HepG2 (cell line): ENCODE results near the gene PDP2. TPM values are rescaled to one million over a fixed set of nuclear protein-coding genes. Genes with fewer than 3 reads are reported as not detected.

Source experiments
- MBD4 ChIP-seq: IDR thresholded peaks from 2 replicates; pipeline ENCODE4 v1.6.1; 2012; ENCODE audit warnings: low read length, inconsistent platforms, borderline replicate concordance
- RFX3 ChIP-seq: IDR thresholded peaks from 2 replicates; pipeline ENCODE4 v1.6.1; 2016; ENCODE audit warnings: missing biosample characterization, missing genetic modification reagents
- ZBTB7B ChIP-seq: sonication (generic); formaldehyde crosslinking; IDR thresholded peaks from 2 replicates; pipeline ENCODE4 v1.4.0; 2020; ENCODE audit warnings: missing genetic modification reagents
- ZFP1 ChIP-seq: IDR thresholded peaks from 2 replicates; pipeline ENCODE4 v1.6.1; 2016
- polyA plus RNA-seq, 8 experiments: library from polyadenylated mRNA; depleted of rRNA in 3 of 8; stranded (reverse) in 7 of 8; unstranded in 1 of 8; fragments of >200 nt; fragmentation: Illumina TruSeq in 4 of 8; extraction: Trizol in 4 of 8; gene quantifications; 2 replicates each; pipeline versions ENCODE4 v1.2.1 to v1.2.3, GENCODE V29; 2011 to 2016; ENCODE audit warnings: low read depth in 4 of 8, missing spikeins in 1 of 8, mixed read lengths in 1 of 8; ENCODE audit not compliant: insufficient read depth in 1 of 8
- total RNA-seq, 5 experiments: library from RNA; depleted of rRNA; stranded (reverse); fragments of >200 nt; fragmentation: Illumina TruSeq; extraction: Trizol; gene quantifications; 2 replicates each; pipeline ENCODE4 v1.2.3, GENCODE V29; 2016; ENCODE audit warnings: low read depth in 1 of 5
- TF ChIP-seq, protein P1 (sequence below), 2 experiments: fragments of 450-650 bp in 1 of 2; sonication (generic) in 1 of 2; formaldehyde crosslinking in 1 of 2; IDR thresholded peaks; 2 replicates each; pipeline versions ENCODE4 v1.6.1 to v1.8.0; 2016 to 2022; ENCODE audit warnings: antibody characterized with exemption in 1 of 2, mild to moderate bottlenecking in 1 of 2, missing genetic modification reagents in 1 of 2
- TF ChIP-seq, protein P2 (sequence below), 2 experiments: sonication (generic) in 1 of 2; formaldehyde crosslinking in 1 of 2; IDR thresholded peaks; 2 replicates each; pipeline versions ENCODE4 v1.5.1 to v1.6.1; 2011 to 2020; ENCODE audit warnings: borderline replicate concordance in 1 of 2, low read depth in 1 of 2, low read length in 1 of 2, mild to moderate bottlenecking in 1 of 2, missing genetic modification reagents in 1 of 2, moderate library complexity in 1 of 2
- TF ChIP-seq, protein P3 (sequence below): sonication (generic); formaldehyde crosslinking; IDR thresholded peaks from 2 replicates; pipeline ENCODE4 v1.5.1; 2020; ENCODE audit warnings: mild to moderate bottlenecking, missing genetic modification reagents, borderline replicate concordance
- TF ChIP-seq, protein P4 (sequence below): sonication (generic); formaldehyde crosslinking; IDR thresholded peaks from 2 replicates; pipeline ENCODE4 v1.5.0; 2020; ENCODE audit warnings: missing genetic modification reagents

The PDP2 gene
- total and polyA plus RNA-seq, 2 of the 13 experiments (the other 11 are each of a cell fraction or from before 2014, with no cell fraction given): 12.8 to 15.8 TPM

DNA sequence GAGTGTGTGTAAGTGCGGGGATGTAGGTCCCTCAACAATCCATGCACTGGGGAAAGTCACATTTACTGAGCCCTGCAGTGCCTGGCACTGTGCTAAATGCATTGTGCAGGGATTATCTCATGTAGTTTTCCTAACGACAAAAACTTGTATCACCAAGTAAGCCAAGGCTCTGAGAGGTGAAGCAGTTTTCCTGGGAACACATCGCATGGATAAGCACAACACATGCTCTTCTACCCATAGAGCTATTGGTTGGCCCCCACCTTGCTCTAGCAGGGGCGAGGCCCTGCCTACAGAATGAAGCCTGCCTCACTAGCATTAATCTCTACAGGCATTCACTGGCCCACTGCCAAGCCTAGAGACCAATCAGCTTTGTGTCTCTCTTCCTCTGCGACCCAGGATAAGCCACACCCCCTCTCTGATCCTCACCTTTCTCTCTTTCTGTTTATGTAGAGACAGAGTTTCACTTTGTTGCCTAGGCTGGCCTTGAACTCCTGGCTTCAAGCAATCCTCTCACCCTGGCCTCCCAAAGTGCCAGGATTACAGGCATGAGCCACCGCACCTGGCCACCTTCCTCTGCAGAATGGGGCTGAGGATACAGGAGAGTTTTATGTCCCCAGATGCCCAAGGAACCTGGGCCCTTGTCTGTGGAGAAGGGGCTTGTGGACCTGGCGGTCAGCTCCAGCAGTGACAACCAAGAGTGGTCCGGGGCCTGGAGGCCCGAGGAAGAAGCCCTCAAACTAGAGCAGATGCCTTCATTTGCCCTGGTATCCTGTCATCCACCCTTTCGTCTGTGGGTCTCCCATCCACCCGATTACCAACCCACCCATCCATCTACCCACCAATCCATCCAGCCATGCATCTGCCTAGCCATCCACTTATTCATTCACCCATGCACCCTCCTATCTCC is 25.6 kb downstream of the PDP2 start (continued):
- TF ChIP-seq, protein P1, sequence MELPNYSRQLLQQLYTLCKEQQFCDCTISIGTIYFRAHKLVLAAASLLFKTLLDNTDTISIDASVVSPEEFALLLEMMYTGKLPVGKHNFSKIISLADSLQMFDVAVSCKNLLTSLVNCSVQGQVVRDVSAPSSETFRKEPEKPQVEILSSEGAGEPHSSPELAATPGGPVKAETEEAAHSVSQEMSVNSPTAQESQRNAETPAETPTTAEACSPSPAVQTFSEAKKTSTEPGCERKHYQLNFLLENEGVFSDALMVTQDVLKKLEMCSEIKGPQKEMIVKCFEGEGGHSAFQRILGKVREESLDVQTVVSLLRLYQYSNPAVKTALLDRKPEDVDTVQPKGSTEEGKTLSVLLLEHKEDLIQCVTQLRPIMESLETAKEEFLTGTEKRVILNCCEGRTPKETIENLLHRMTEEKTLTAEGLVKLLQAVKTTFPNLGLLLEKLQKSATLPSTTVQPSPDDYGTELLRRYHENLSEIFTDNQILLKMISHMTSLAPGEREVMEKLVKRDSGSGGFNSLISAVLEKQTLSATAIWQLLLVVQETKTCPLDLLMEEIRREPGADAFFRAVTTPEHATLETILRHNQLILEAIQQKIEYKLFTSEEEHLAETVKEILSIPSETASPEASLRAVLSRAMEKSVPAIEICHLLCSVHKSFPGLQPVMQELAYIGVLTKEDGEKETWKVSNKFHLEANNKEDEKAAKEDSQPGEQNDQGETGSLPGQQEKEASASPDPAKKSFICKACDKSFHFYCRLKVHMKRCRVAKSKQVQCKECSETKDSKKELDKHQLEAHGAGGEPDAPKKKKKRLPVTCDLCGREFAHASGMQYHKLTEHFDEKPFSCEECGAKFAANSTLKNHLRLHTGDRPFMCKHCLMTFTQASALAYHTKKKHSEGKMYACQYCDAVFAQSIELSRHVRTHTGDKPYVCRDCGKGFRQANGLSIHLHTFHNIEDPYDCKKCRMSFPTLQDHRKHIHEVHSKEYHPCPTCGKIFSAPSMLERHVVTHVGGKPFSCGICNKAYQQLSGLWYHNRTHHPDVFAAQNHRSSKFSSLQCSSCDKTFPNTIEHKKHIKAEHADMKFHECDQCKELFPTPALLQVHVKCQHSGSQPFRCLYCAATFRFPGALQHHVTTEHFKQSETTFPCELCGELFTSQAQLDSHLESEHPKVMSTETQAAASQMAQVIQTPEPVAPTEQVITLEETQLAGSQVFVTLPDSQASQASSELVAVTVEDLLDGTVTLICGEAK (IDR thresholded peaks at IDR 0.05): no peak
- TF ChIP-seq, protein P1 (CRISPR knock-in tag; IDR thresholded peaks at IDR 0.05): no peak
- TF ChIP-seq, protein P2, sequence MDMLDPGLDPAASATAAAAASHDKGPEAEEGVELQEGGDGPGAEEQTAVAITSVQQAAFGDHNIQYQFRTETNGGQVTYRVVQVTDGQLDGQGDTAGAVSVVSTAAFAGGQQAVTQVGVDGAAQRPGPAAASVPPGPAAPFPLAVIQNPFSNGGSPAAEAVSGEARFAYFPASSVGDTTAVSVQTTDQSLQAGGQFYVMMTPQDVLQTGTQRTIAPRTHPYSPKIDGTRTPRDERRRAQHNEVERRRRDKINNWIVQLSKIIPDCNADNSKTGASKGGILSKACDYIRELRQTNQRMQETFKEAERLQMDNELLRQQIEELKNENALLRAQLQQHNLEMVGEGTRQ (IDR thresholded peaks at IDR 0.05; ENCODE audit: low read depth, low read length): no peak
- TF ChIP-seq, protein P2 (CRISPR knock-in tag; IDR thresholded peaks at IDR 0.05; ENCODE audit: borderline replicate concordance): no peak; the same call in 1 of the 2 replicates
- TF ChIP-seq ZFP1 (CRISPR knock-in tag) (no peak), MBD4 (no peak), RFX3 (no peak), ZBTB7B (CRISPR knock-in tag) (no peak; the same call in 1 of the 2 replicates)
- TF ChIP-seq, protein P3, sequence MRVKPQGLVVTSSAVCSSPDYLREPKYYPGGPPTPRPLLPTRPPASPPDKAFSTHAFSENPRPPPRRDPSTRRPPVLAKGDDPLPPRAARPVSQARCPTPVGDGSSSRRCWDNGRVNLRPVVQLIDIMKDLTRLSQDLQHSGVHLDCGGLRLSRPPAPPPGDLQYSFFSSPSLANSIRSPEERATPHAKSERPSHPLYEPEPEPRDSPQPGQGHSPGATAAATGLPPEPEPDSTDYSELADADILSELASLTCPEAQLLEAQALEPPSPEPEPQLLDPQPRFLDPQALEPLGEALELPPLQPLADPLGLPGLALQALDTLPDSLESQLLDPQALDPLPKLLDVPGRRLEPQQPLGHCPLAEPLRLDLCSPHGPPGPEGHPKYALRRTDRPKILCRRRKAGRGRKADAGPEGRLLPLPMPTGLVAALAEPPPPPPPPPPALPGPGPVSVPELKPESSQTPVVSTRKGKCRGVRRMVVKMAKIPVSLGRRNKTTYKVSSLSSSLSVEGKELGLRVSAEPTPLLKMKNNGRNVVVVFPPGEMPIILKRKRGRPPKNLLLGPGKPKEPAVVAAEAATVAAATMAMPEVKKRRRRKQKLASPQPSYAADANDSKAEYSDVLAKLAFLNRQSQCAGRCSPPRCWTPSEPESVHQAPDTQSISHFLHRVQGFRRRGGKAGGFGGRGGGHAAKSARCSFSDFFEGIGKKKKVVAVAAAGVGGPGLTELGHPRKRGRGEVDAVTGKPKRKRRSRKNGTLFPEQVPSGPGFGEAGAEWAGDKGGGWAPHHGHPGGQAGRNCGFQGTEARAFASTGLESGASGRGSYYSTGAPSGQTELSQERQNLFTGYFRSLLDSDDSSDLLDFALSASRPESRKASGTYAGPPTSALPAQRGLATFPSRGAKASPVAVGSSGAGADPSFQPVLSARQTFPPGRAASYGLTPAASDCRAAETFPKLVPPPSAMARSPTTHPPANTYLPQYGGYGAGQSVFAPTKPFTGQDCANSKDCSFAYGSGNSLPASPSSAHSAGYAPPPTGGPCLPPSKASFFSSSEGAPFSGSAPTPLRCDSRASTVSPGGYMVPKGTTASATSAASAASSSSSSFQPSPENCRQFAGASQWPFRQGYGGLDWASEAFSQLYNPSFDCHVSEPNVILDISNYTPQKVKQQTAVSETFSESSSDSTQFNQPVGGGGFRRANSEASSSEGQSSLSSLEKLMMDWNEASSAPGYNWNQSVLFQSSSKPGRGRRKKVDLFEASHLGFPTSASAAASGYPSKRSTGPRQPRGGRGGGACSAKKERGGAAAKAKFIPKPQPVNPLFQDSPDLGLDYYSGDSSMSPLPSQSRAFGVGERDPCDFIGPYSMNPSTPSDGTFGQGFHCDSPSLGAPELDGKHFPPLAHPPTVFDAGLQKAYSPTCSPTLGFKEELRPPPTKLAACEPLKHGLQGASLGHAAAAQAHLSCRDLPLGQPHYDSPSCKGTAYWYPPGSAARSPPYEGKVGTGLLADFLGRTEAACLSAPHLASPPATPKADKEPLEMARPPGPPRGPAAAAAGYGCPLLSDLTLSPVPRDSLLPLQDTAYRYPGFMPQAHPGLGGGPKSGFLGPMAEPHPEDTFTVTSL (CRISPR knock-in tag): no peak; the same call in 1 of the 2 replicates
- TF ChIP-seq, protein P4, sequence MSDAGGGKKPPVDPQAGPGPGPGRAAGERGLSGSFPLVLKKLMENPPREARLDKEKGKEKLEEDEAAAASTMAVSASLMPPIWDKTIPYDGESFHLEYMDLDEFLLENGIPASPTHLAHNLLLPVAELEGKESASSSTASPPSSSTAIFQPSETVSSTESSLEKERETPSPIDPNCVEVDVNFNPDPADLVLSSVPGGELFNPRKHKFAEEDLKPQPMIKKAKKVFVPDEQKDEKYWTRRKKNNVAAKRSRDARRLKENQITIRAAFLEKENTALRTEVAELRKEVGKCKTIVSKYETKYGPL (CRISPR knock-in tag): no peak
